Gastroesophageal sphincter (tissue), 4 donors: ENCODE measurements around the gene SLC1A2. TPM values are rescaled to one million over a fixed set of nuclear protein-coding genes. Genes with fewer than 3 reads are reported as not detected.

Experiments used
- ATAC-seq: fragments of 150-250 bp; one replicate; pipeline ENCODE4 v1.9.1; 2016; ENCODE audit warnings: mild to moderate bottlenecking, moderate library complexity
- H3K27ac ChIP-seq, 4 donors: fragments of 200-600 bp; sonication (generic) in 3 of 4; 1 replicate in 3 of 4; 2 replicates in 1 of 4; pipeline ENCODE4 v1.5.1; 2016 to 2019
- H3K27me3 ChIP-seq: fragments of 200-600 bp; sonication (generic); one replicate; pipeline ENCODE4 v1.5.1; 2019
- H3K36me3 ChIP-seq, 2 donors: fragments of 200-600 bp; sonication (generic); one replicate each; pipeline ENCODE4 v1.5.1; 2019; ENCODE audit warnings: control low read depth in 1 of 2
- H3K4me1 ChIP-seq, 3 donors: fragments of 200-600 bp; sonication (generic); 1 replicate in 2 of 3; 2 replicates in 1 of 3; pipeline ENCODE4 v1.5.1; 2016 to 2019; ENCODE audit warnings: control low read depth in 2 of 3
- H3K4me3 ChIP-seq, 2 donors: fragments of 200-600 bp; sonication (generic); one replicate each; pipeline ENCODE4 v1.5.1; 2019; ENCODE audit warnings: mild to moderate bottlenecking in 1 of 2, moderate library complexity in 1 of 2
- H3K9me3 ChIP-seq, 3 donors: fragments of 200-600 bp; sonication (generic); one replicate each; pipeline ENCODE4 v1.5.1; 2017 to 2019; ENCODE audit warnings: control low read depth in 2 of 3
- CTCF ChIP-seq, 4 experiments: fragments of 200-600 bp in 2 of 4; fragments of 450-650 bp in 2 of 4; sonication (generic) in 1 of 4; IDR thresholded peaks; one replicate each; pipeline ENCODE4 v1.5.1; 2017 to 2019; ENCODE audit warnings: antibody characterized with exemption in 4 of 4, mild to moderate bottlenecking in 2 of 4, moderate library complexity in 2 of 4
- EP300 ChIP-seq: sonication (generic); formaldehyde crosslinking; IDR thresholded peaks from one replicate; pipeline ENCODE4 v1.6.1; 2017; ENCODE audit warnings: antibody characterized with exemption, mild to moderate bottlenecking
- POLR2A ChIP-seq, 2 donors: fragments of 450-650 bp; IDR thresholded peaks; one replicate each; pipeline ENCODE4 v1.6.1; 2017; ENCODE audit warnings: antibody characterized with exemption in 2 of 2, mild to moderate bottlenecking in 2 of 2, moderate library complexity in 1 of 2
- POLR2AphosphoS5 ChIP-seq: sonication (generic); formaldehyde crosslinking; IDR thresholded peaks from one replicate; pipeline ENCODE4 v1.6.1; 2017; ENCODE audit warnings: antibody characterized with exemption
- WGBS, 2 donors: methylation state at CpG; one replicate each; pipeline ENCODE4 v1.1.5; 2018; ENCODE audit warnings: low coverage in 1 of 2; 5-methylcytosine and 5-hydroxymethylcytosine counted together
- total RNA-seq, 4 donors: library from RNA; depleted of rRNA; stranded (reverse); fragments of >200 nt; gene quantifications; one replicate each; pipeline ENCODE4 v1.1.0, GENCODE V29; 2016

SLC1A2 gene
- total RNA-seq, 4 donors from 2014 or later: 0.12 to 1.5 (median 0.40) TPM; not detected in 1

DNA sequence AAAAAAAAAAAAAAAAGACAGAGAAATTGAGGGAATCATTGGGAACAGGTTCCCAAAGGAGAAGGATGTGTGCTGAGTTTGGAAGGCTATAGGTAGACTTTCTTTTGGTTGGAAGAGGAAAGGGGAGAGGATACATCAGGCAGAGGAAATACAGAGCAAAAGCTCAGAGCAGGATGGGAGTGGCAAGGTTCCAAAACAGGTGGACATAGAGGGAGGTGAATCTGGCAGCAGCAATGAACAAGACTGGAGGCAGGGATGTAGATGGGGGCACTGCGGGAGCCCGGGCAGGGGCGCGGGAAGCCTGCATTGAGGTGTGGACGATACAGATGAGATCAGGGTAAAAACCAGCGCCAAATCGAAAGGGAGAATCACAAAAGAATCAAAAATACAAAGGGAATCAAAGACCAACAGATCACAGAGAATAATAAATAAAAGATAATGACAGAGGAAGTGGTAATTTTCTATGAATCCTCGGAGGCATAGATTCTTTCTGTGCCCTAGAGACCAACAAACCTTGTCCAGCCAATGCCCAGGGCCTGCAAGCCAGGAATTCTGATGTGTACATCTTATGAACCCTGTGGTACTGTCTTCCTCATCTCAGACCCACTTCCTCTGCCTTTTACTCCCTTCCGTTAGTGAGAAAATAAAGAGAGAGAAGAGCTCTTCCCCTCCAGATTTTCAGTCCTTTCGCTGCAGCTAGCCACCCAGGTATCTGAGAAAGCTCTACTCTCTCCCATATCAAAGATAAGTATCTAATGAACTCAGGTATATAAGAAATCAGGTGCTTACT is 70.3 kb downstream of the SLC1A2 start:
- H3K4me1 ChIP-seq: peaks cover 0 to 25% (median 15%) of the 10 kb centered on the region in 3 donors
- H3K36me3 ChIP-seq: no peaks in the 10 kb centered on the region
- H3K4me3 ChIP-seq: no peak overlapping the region
- TF ChIP-seq EP300: no peak
- no peak for TF ChIP-seq CTCF (IDR thresholded peaks at IDR 0.05)
- TF ChIP-seq POLR2A (IDR thresholded peaks at IDR 0.05): no peak
- TF ChIP-seq POLR2AphosphoS5: no peak
- H3K27ac ChIP-seq: no peak overlapping the region
- no peaks in the 10 kb centered on the region for H3K27me3 ChIP-seq
- ATAC-seq: no peak
- no peaks in the 10 kb centered on the region for H3K9me3 ChIP-seq
- 95 to 100% methylated on average over 2 to 10 of the region's 10 CpGs for WGBS, 2 donors

GRCh38 chr11:35347921-35348331 is 71.4 kb downstream of the SLC1A2 start:
- Histone ChIP-seq H3K27me3 (no peaks in the 10 kb centered on the region), H3K36me3 (no peaks in the 10 kb centered on the region), H3K4me1 (peaks cover 0 to 25% (median 15%) of the 10 kb centered on the region in 3 donors), H3K9me3 (no peaks in the 10 kb centered on the region), H3K27ac (peak overlapping the region in 1 of 4 donors; percentile 4), H3K4me3 (no peak overlapping the region)
- ATAC-seq: peak; percentile 35
- TF ChIP-seq POLR2AphosphoS5 (no peak), CTCF (IDR thresholded peaks at IDR 0.05) (no peak), POLR2A (IDR thresholded peaks at IDR 0.05) (no peak), EP300 (no peak)
- WGBS, 2 donors: no CpG with 5 or more reads among the region's 1 CpG

DNA sequence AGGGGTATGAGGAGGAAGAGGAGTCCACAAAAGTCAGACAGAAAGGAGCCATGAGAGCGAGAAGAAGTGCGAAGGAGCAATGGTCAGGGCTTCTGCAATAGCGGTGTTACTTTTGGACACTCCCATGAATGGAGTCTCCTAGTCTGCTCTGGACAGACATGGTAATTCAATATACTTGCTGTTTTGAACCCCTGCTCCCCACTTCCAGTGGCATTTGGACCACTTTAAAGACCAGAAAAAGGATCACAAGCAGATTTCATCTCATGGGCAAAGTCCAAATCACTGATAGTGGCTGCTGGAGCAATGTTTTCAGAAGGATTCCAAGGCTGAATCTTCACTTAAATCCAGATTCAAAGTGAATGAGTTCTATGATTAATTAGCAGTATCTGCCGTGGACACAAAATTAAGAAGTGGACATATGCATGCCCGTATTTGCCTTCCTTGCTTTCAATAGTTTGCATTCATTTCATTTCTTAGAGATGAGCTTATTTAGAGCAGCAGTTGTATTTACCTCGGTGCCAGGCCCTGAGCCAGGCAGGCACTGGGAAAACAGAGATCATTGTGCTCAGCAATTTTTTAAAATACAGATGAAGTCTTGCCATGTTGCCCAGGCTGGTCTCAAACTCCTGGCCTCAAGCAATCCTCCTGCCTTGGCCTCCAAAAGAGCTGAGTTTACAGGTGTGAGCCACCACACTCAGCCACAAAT is 72.0 kb downstream of the SLC1A2 start:
- H3K27me3 ChIP-seq: no peaks in the 10 kb centered on the region
- no peak overlapping the region for H3K4me3 ChIP-seq
- H3K9me3 ChIP-seq: no peaks in the 10 kb centered on the region
- no peak for ATAC-seq
- H3K36me3 ChIP-seq: no peaks in the 10 kb centered on the region
- H3K4me1 ChIP-seq: peaks cover 0 to 22% (median 15%) of the 10 kb centered on the region in 3 donors
- TF ChIP-seq CTCF (IDR thresholded peaks at IDR 0.05) (no peak), POLR2AphosphoS5 (no peak), POLR2A (IDR thresholded peaks at IDR 0.05) (no peak), EP300 (no peak)
- H3K27ac ChIP-seq: peak overlapping the region in 1 of 4 donors; percentile 4
- 52 to 70% methylated on average over 6 of the region's 6 CpGs for WGBS, 2 donors

GRCh38 chr11:35346472-35347156 is 72.7 kb downstream of the SLC1A2 start:
- H3K27ac ChIP-seq: no peak overlapping the region
- no peak overlapping the region for H3K4me3 ChIP-seq
- H3K36me3 ChIP-seq: no peaks in the 10 kb centered on the region
- 69 to 94% methylated on average over 5 of the region's 6 CpGs for WGBS, 2 donors
- H3K4me1 ChIP-seq: peaks cover 0 to 17% (median 15%) of the 10 kb centered on the region in 3 donors
- no peak for ATAC-seq
- H3K9me3 ChIP-seq: no peaks in the 10 kb centered on the region
- H3K27me3 ChIP-seq: no peaks in the 10 kb centered on the region
- TF ChIP-seq POLR2A (IDR thresholded peaks at IDR 0.05): no peak
- TF ChIP-seq EP300: no peak
- no peak for TF ChIP-seq POLR2AphosphoS5
- TF ChIP-seq CTCF (IDR thresholded peaks at IDR 0.05): no peak
